ENCODE data around the gene AHNAK2.
"Not testable (repeated sequence)": the region's sequence is repeated elsewhere in the genome, so short reads cannot be mapped to it uniquely, and the experiment has no call there.

GRCh38 chr14:104947201-104947600 lies 31.0 kb downstream of the AHNAK2 start:
- TF ChIP-seq, protein P1, sequence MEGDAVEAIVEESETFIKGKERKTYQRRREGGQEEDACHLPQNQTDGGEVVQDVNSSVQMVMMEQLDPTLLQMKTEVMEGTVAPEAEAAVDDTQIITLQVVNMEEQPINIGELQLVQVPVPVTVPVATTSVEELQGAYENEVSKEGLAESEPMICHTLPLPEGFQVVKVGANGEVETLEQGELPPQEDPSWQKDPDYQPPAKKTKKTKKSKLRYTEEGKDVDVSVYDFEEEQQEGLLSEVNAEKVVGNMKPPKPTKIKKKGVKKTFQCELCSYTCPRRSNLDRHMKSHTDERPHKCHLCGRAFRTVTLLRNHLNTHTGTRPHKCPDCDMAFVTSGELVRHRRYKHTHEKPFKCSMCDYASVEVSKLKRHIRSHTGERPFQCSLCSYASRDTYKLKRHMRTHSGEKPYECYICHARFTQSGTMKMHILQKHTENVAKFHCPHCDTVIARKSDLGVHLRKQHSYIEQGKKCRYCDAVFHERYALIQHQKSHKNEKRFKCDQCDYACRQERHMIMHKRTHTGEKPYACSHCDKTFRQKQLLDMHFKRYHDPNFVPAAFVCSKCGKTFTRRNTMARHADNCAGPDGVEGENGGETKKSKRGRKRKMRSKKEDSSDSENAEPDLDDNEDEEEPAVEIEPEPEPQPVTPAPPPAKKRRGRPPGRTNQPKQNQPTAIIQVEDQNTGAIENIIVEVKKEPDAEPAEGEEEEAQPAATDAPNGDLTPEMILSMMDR (IDR thresholded peaks at IDR 0.05; ENCODE audit: insufficient read depth, low read length) = not testable (repeated sequence)
- TF ChIP-seq, protein P2, sequence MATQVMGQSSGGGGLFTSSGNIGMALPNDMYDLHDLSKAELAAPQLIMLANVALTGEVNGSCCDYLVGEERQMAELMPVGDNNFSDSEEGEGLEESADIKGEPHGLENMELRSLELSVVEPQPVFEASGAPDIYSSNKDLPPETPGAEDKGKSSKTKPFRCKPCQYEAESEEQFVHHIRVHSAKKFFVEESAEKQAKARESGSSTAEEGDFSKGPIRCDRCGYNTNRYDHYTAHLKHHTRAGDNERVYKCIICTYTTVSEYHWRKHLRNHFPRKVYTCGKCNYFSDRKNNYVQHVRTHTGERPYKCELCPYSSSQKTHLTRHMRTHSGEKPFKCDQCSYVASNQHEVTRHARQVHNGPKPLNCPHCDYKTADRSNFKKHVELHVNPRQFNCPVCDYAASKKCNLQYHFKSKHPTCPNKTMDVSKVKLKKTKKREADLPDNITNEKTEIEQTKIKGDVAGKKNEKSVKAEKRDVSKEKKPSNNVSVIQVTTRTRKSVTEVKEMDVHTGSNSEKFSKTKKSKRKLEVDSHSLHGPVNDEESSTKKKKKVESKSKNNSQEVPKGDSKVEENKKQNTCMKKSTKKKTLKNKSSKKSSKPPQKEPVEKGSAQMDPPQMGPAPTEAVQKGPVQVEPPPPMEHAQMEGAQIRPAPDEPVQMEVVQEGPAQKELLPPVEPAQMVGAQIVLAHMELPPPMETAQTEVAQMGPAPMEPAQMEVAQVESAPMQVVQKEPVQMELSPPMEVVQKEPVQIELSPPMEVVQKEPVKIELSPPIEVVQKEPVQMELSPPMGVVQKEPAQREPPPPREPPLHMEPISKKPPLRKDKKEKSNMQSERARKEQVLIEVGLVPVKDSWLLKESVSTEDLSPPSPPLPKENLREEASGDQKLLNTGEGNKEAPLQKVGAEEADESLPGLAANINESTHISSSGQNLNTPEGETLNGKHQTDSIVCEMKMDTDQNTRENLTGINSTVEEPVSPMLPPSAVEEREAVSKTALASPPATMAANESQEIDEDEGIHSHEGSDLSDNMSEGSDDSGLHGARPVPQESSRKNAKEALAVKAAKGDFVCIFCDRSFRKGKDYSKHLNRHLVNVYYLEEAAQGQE (IDR thresholded peaks at IDR 0.05; ENCODE audit: insufficient replicate concordance, low read depth) = not testable (repeated sequence)
- not testable (repeated sequence) for TF ChIP-seq POLR2AphosphoS5 (IDR thresholded peaks at IDR 0.05; ENCODE audit: low read depth); GABPA (IDR thresholded peaks at IDR 0.05; ENCODE audit: low read depth); SPI1 (IDR thresholded peaks at IDR 0.05; ENCODE audit: borderline replicate concordance, low read depth)

All from HL-60 (cell line).